HepG2 (cell line): Measurements from ENCODE around the gene JPH4. TPM values are rescaled to one million over a fixed set of nuclear protein-coding genes. Genes with fewer than 3 reads are reported as not detected.
A peak's percentile ranks its signal among the peaks of the same experiment; 100 is the strongest.

Experiments
- HNRNPH1 ChIP-seq: fragments of 200-400 bp; formaldehyde crosslinking; optimal IDR thresholded peaks from 2 replicates; pipeline ENCODE3; 2017; ENCODE audit warnings: mild to moderate bottlenecking, low read depth, low read length
- KAT8 ChIP-seq: IDR thresholded peaks from 2 replicates; pipeline ENCODE4 v1.6.1; 2016; ENCODE audit warnings: missing genetic modification reagents, missing compliant biosample characterization
- MXD1 ChIP-seq: sonication (generic); formaldehyde crosslinking; IDR thresholded peaks from 2 replicates; pipeline ENCODE4 v1.4.0; 2020; ENCODE audit warnings: mild to moderate bottlenecking, missing genetic modification reagents
- MZF1 ChIP-seq: sonication (generic); formaldehyde crosslinking; IDR thresholded peaks from 2 replicates; pipeline ENCODE4 v1.8.1; 2023; ENCODE audit warnings: mild to moderate bottlenecking, missing genetic modification reagents, borderline replicate concordance
- TMF1 ChIP-seq: sonication (generic); formaldehyde crosslinking; IDR thresholded peaks from 2 replicates; pipeline ENCODE4 v1.8.1; 2022; ENCODE audit warnings: low read depth, missing genetic modification reagents
- YEATS2 ChIP-seq: sonication (generic); formaldehyde crosslinking; IDR thresholded peaks from 2 replicates; pipeline ENCODE4 v1.4.0; 2020; ENCODE audit warnings: missing genetic modification reagents, borderline replicate concordance
- ZBTB3 ChIP-seq: sonication (generic); formaldehyde crosslinking; IDR thresholded peaks from 2 replicates; pipeline ENCODE4 v1.4.0; 2020; ENCODE audit warnings: low read depth, mild to moderate bottlenecking, moderate library complexity, missing genetic modification reagents, borderline replicate concordance
- ZNF503 ChIP-seq: sonication (generic); formaldehyde crosslinking; IDR thresholded peaks from 2 replicates; pipeline ENCODE4 v1.4.0; 2020; ENCODE audit warnings: missing genetic modification reagents
- ZNF567 ChIP-seq: sonication (generic); formaldehyde crosslinking; IDR thresholded peaks from 2 replicates; pipeline ENCODE4 v1.8.1; 2023; ENCODE audit warnings: mild to moderate bottlenecking, missing genetic modification reagents, borderline replicate concordance
- ZNF574 ChIP-seq: sonication (generic); formaldehyde crosslinking; IDR thresholded peaks from 2 replicates; pipeline ENCODE4 v1.4.0; 2020; ENCODE audit warnings: missing genetic modification reagents
- ZNF598 ChIP-seq: sonication (generic); formaldehyde crosslinking; IDR thresholded peaks from 2 replicates; pipeline ENCODE4 v1.5.1; 2020; ENCODE audit warnings: mild to moderate bottlenecking, missing genetic modification reagents, borderline replicate concordance
- polyA plus RNA-seq, 8 experiments: library from polyadenylated mRNA; depleted of rRNA in 3 of 8; stranded (reverse) in 7 of 8; unstranded in 1 of 8; fragments of >200 nt; fragmentation: Illumina TruSeq in 4 of 8; extraction: Trizol in 4 of 8; gene quantifications; 2 replicates each; pipeline versions ENCODE4 v1.2.1 to v1.2.3, GENCODE V29; 2011 to 2016; ENCODE audit warnings: low read depth in 4 of 8, missing spikeins in 1 of 8, mixed read lengths in 1 of 8; ENCODE audit not compliant: insufficient read depth in 1 of 8
- total RNA-seq, 5 experiments: library from RNA; depleted of rRNA; stranded (reverse); fragments of >200 nt; fragmentation: Illumina TruSeq; extraction: Trizol; gene quantifications; 2 replicates each; pipeline ENCODE4 v1.2.3, GENCODE V29; 2016; ENCODE audit warnings: low read depth in 1 of 5
- TF ChIP-seq, protein P1 (sequence below): IDR thresholded peaks from 2 replicates; pipeline ENCODE4 v1.6.1; 2016
- TF ChIP-seq, protein P2 (sequence below): sonication (generic); formaldehyde crosslinking; IDR thresholded peaks from 2 replicates; pipeline ENCODE4 v1.8.0; 2022; ENCODE audit warnings: missing genetic modification reagents, mild to moderate bottlenecking, inconsistent platforms, borderline replicate concordance
- TF ChIP-seq, protein P3 (sequence below): sonication (generic); formaldehyde crosslinking; IDR thresholded peaks from 2 replicates; pipeline ENCODE4 v1.4.0; 2020; ENCODE audit warnings: missing genetic modification reagents

JPH4 gene
- total and polyA plus RNA-seq, 2 of the 13 experiments (the other 11 are each of a cell fraction or from before 2014, with no cell fraction given): 0.08 to 0.22 TPM

DNA sequence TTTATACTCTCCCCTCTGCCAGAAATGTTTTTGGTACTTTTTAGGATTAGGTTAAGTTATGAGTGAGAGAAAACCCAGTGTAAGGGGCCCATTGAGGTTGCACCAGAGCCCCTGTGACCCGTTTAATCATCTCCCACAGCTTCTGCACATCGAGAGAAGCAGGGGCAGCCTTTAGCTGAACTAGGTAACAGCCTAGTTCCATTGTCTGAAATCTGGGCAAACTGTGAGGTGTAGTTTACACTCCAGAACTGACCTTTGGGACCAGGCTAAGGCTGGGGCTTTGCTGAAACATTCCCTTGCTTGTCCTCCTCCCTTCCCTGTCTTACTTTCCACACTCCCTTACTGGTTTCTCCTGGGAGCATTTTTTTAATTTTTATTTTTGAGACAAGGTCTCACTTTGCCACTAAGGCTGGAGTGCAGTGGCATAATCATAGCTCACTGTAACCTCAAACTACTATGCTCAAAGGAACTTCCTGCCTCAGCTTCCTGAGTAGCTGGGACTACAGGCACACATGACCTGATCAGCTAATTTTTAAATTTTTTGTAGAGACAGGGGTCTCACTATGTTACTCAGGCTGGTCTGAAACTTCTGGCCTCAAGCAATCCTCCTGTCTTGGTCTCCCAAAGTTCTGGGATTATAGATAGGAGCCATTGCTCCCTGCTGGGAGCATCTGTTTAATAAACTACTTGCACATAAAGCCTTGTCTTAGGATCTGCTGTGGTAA, 31.7 kb upstream of the JPH4 start (continued):
- TF ChIP-seq, protein P1, sequence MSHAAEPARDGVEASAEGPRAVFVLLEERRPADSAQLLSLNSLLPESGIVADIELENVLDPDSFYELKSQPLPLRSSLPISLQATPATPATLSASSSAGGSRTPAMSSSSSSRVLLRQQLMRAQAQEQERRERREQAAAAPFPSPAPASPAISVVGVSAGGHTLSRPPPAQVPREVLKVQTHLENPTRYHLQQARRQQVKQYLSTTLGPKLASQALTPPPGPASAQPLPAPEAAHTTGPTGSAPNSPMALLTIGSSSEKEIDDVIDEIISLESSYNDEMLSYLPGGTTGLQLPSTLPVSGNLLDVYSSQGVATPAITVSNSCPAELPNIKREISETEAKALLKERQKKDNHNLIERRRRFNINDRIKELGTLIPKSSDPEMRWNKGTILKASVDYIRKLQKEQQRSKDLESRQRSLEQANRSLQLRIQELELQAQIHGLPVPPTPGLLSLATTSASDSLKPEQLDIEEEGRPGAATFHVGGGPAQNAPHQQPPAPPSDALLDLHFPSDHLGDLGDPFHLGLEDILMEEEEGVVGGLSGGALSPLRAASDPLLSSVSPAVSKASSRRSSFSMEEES (CRISPR knock-in tag): no peak
- TF ChIP-seq ZNF567 (CRISPR knock-in tag) (no peak), ZBTB3 (no peak; the same call in 1 of the 2 replicates), MZF1 (CRISPR knock-in tag) (no peak), TMF1 (CRISPR knock-in tag) (no peak), YEATS2 (CRISPR knock-in tag) (no peak), HNRNPH1 (peak; percentile 15), ZNF574 (CRISPR knock-in tag) (peak; percentile 45; the same call in 1 of the 2 replicates), MXD1 (no peak), KAT8 (CRISPR knock-in tag) (peak; percentile 36; the same call in 1 of the 2 replicates), ZNF503 (CRISPR knock-in tag) (peak; percentile 35), ZNF598 (0 out of 2 replicates have a peak, but pooled peaks have one; percentile 35)
- TF ChIP-seq, protein P2, sequence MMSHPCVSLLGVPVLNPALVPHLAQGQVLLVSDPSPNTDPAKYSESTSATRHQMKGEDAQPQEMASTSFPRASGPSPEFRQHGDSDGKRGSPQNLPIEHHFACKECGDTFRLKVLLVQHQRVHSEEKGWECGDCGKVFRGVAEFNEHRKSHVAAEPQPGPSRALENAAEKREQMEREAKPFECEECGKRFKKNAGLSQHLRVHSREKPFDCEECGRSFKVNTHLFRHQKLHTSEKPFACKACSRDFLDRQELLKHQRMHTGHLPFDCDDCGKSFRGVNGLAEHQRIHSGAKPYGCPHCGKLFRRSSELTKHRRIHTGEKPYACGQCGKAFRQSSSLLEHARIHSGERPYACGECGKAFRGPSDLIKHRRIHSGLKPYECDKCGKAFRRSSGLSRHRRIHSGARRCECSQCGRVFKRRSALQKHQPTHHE (CRISPR knock-in tag): no peak
- TF ChIP-seq, protein P3, sequence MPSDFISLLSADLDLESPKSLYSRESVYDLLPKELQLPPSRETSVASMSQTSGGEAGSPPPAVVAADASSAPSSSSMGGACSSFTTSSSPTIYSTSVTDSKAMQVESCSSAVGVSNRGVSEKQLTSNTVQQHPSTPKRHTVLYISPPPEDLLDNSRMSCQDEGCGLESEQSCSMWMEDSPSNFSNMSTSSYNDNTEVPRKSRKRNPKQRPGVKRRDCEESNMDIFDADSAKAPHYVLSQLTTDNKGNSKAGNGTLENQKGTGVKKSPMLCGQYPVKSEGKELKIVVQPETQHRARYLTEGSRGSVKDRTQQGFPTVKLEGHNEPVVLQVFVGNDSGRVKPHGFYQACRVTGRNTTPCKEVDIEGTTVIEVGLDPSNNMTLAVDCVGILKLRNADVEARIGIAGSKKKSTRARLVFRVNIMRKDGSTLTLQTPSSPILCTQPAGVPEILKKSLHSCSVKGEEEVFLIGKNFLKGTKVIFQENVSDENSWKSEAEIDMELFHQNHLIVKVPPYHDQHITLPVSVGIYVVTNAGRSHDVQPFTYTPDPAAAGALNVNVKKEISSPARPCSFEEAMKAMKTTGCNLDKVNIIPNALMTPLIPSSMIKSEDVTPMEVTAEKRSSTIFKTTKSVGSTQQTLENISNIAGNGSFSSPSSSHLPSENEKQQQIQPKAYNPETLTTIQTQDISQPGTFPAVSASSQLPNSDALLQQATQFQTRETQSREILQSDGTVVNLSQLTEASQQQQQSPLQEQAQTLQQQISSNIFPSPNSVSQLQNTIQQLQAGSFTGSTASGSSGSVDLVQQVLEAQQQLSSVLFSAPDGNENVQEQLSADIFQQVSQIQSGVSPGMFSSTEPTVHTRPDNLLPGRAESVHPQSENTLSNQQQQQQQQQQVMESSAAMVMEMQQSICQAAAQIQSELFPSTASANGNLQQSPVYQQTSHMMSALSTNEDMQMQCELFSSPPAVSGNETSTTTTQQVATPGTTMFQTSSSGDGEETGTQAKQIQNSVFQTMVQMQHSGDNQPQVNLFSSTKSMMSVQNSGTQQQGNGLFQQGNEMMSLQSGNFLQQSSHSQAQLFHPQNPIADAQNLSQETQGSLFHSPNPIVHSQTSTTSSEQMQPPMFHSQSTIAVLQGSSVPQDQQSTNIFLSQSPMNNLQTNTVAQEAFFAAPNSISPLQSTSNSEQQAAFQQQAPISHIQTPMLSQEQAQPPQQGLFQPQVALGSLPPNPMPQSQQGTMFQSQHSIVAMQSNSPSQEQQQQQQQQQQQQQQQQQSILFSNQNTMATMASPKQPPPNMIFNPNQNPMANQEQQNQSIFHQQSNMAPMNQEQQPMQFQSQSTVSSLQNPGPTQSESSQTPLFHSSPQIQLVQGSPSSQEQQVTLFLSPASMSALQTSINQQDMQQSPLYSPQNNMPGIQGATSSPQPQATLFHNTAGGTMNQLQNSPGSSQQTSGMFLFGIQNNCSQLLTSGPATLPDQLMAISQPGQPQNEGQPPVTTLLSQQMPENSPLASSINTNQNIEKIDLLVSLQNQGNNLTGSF (CRISPR knock-in tag): 0 out of 2 replicates have a peak, but pooled peaks have one; percentile 37
